GM12872 (cell line): Measurements from ENCODE around the gene BATF3.

ENCODE experiments used
- CTCF ChIP-seq: IDR thresholded peaks from 3 replicates; pipeline ENCODE4 v1.5.1; 2011; ENCODE audit warnings: low read depth, mild to moderate bottlenecking, low read length, moderate library complexity; ENCODE audit not compliant: insufficient read depth

The BATF3 gene

GRCh38 chr1:212649020-212649419 lies 50.6 kb downstream of the BATF3 start:
- no peak for TF ChIP-seq CTCF

- TF ChIP-seq CTCF = no peak
Observed at GRCh38 chr1:212648431-212648830, 51.2 kb downstream of the BATF3 start.

GRCh38 chr1:212647004-212647403 lies 52.6 kb downstream of the BATF3 start:
- no peak for TF ChIP-seq CTCF

- no peak for TF ChIP-seq CTCF
Observed at GRCh38 chr1:212646588-212646987, 53.1 kb downstream of the BATF3 start.

GRCh38 chr1:212645546-212646543 lies 53.8 kb downstream of the BATF3 start:
- TF ChIP-seq CTCF = no peak

- no peak for TF ChIP-seq CTCF
Observed at GRCh38 chr1:212644866-212645545, 54.6 kb downstream of the BATF3 start.

GRCh38 chr1:212643877-212644276 lies 55.8 kb downstream of the BATF3 start:
- no peak for TF ChIP-seq CTCF
